Choroid plexus epithelial cell (primary cell): ENCODE measurements around the gene ATP2B2.

Experiments
- DNase-seq: peaks from one replicate; pipeline ENCODE4 v3.0.0-alpha.2; 2010; ENCODE audit warnings: low read depth
- H3K4me3 ChIP-seq: 2 replicates; pipeline ENCODE4 v1.5.1; 2011; ENCODE audit warnings: low read depth, mild to moderate bottlenecking, control low read depth, low read length, moderate library complexity
- TF ChIP-seq, protein P1 (sequence below): conservative IDR thresholded peaks from 2 replicates; pipeline ENCODE4 v1.5.1; 2011; ENCODE audit warnings: low read depth, mild to moderate bottlenecking, control low read depth, inconsistent platforms, low read length, moderate library complexity

Gene ATP2B2

DNA sequence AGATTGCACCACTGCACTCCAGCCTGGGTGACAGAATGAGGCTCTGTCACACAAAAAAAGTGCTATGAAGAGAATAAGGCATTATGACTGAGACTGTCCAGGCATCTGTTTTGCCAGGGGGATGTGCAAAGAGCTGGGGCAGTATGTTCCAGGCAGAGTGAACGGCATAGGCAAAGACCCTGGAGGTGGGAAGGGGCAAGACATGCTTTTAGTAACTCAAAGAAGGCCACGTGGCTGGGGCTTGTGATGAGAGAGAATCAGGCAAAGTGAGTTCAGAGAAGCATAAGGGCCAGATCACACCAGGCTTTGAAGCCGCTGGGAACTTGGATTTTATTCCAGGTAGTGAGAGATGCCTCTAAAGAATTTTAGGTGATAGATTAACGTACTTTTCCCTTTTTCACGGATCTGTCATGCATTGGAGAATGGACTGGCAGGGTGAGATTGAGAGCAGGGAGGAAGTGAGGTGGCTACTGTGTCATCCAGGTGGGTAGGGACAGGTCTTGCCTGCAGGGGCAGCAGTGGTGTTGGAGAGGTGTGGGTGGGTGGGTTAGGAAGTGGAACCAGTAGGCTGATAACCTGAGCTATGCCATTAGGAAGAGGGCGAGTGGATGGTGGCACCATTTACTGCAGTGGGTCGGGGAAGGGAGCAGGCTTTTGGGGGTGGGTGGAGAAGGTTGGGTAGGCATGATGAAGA lies 31.7 kb downstream of the ATP2B2 start:
- TF ChIP-seq, protein P1, sequence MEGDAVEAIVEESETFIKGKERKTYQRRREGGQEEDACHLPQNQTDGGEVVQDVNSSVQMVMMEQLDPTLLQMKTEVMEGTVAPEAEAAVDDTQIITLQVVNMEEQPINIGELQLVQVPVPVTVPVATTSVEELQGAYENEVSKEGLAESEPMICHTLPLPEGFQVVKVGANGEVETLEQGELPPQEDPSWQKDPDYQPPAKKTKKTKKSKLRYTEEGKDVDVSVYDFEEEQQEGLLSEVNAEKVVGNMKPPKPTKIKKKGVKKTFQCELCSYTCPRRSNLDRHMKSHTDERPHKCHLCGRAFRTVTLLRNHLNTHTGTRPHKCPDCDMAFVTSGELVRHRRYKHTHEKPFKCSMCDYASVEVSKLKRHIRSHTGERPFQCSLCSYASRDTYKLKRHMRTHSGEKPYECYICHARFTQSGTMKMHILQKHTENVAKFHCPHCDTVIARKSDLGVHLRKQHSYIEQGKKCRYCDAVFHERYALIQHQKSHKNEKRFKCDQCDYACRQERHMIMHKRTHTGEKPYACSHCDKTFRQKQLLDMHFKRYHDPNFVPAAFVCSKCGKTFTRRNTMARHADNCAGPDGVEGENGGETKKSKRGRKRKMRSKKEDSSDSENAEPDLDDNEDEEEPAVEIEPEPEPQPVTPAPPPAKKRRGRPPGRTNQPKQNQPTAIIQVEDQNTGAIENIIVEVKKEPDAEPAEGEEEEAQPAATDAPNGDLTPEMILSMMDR, result no peak
- DNase-seq, result no peak

DNA sequence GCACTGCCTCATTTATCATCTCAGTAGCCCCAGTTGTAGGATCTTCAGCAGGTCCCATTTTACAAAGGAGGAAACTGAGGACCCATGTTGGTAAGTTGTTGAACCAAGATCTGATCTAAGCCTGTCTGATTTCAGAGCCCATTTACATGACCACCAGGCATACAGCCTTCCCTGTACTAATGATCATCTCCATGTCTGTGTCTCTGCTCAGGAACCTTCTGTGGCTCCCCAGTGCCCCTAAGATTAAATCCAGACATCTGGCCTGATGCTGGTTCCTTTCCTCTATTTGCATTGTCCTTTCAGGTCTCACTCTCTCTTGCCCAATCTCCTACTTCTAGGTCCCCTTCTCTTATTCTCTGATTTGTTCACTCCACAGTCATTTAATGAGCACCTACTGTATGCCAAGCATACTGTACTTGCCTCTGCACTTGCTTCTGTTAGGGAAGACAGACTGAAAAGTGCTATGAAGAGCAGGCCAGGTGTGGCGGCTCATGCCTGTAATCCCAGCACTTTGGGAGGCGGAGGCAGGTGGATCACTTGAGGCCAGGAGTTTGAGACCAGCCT lies 32.4 kb downstream of the ATP2B2 start:
- no peak for DNase-seq
- TF ChIP-seq, protein P1, result no peak
- H3K4me3 ChIP-seq, result no peak overlapping the region

More for the DNA sequence above, 31.7 kb downstream of the ATP2B2 start:
- no peak overlapping the region for H3K4me3 ChIP-seq

DNA sequence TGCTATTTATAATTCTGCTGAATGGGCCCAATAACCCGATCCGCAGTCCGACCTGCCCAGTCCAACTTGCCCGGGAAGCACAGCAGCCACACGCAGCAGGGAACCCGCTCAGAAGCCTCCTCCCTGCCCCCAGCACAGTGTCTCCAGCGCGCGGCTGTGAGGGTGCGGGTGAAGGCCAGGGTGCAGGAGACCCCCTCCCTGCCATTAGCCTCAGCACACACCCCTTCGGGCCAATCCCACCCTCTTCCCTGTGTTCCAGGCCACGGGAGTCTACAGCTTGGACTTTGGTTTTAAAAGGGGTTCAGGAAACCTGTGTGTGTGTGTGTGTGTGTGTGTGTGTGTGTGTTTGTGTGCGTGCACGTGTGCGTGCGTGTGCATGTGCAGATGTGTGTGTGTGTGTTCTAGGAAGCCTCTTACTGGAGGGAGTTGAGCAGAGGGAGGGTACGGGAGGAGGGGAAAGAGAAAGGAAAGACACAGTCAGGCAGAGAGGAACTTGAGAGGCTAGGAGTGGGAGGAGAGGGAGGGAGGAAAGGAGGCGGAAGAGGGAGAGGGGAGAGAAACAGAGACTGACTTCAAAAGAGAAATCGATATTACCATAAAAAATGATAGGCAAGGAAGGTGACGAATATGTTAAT lies 34.2 kb downstream of the ATP2B2 start:
- TF ChIP-seq, protein P1, result no peak
- peak overlapping the region; percentile 7 for H3K4me3 ChIP-seq
- peak; percentile 52 for DNase-seq

- no peak overlapping the region for H3K4me3 ChIP-seq
- TF ChIP-seq, protein P1, result no peak
Measured at GRCh38 chr3:10470120-10471053, 35.0 kb downstream of the ATP2B2 start.

DNA sequence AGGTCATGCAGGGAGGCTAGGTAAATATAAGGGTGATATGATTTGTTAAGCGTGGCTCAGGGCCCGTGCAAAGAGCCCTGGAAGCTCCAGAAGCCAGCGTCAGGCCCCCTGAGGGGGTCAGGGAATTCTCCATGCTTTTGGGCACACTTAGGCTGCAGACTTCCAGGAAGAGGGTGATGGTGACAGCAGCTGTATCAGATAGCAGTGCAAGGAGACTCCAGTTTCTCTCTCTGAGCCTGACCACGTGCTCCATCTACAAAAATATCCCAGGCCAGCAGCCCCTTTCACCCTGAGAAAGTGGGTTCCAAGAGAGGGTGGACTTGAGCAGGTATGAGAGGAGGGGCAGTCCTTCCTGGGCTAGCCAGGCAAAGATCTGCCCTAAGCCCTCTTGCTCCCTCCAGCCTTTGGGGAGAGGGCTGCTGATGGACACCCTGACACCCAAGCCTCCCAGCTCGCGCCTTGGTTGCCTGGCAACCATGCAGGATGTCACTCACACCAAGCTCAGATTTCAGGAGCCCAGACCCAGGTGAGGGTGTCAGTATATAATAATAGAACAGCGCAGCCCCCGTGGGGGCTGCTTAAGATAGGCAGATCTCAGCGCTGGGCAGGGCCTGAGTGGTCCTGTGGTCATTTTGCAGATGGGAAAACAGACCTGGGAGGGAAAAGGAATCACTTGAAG lies 35.8 kb downstream of the ATP2B2 start:
- no peak for DNase-seq
- no peak overlapping the region for H3K4me3 ChIP-seq
- TF ChIP-seq, protein P1, result no peak

More at GRCh38 chr3:10470120-10471053, 35.0 kb downstream of the ATP2B2 start:
- no peak for DNase-seq

DNA sequence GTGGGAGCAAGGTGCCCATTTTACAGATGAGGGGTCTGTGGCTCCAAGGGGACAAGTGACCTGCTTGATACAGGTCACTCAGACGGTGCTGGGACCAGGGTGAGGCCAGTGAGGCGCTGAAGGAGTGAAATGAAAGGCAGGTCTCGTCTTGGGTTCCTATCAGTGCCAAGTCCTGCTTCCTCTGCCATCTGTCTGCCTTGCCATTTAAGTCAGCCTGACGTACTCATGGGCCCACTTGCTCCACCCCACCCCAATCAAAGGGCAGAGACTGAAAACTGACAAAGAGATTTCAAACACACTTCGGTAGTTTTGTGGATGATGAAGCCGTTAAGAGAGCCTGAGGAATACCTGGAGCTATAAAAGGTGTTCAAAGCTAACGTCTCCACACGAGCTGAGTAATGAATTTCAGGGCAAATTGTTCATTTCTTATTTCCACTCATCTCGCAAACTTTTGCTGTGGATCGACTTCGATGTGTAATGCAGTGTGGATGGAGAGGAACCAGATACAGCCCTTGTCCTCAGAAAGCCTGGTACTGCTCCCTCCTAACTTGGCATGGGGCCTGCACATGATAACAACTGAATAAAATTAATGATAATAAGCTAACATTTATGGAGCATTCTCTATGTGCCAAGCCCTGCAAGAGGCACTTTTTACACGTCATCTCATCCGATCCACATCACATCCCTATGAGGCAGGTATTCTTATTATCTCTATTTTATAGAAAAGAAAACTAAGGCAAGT lies 36.6 kb downstream of the ATP2B2 start:
- H3K4me3 ChIP-seq, result no peak overlapping the region
- TF ChIP-seq, protein P1, result no peak
- DNase-seq, result no peak
